ENCODE data around the gene KCNIP4. TPM values are rescaled to one million over a fixed set of nuclear protein-coding genes. Genes with fewer than 3 reads are reported as not detected.

The KCNIP4 gene
- polyA plus RNA-seq, 1 donor (not counting 4 experiments of a cell fraction or from before 2014, with no cell fraction given): 0.07 TPM

DNA sequence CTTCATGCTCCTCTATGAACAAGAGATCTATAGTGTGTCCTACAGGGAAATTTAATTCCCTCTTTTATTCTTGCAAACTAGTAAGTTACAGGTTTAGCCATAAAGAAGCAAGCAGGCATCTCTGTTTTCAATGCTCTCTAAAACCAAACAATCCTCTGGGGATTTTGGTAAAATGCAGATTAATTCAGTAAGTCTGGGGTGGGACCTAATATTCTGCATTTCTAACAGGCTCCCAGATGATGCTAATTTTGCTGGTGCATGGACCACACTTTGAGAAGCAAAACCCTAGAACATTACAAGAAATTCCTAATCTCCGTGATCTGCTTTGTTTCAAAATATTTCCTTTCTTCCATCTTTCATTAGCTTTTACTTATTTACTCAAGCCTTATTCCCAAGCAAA lies 903.5 kb downstream of the KCNIP4 start:
- TF ChIP-seq CTCF (optimal IDR thresholded peaks at IDR 0.05 in 1 of 3, IDR thresholded peaks at IDR 0.05 in 1 of 3, conservative IDR thresholded peaks at IDR 0.05 in 1 of 3; ENCODE audit: extremely low read depth in 1 of 3, insufficient read depth in 2 of 3, low read length in 3 of 3) (no peak), EZH2 (IDR thresholded peaks at IDR 0.05; ENCODE audit: low read length) (no peak)
- Histone ChIP-seq H3K27me3 (ENCODE audit: control insufficient read depth, extremely low read depth, insufficient read depth, low read length) (no peaks in the 10 kb centered on the region), H3K36me3 (ENCODE audit: control insufficient read depth in 2 of 2, extremely low read depth in 1 of 2, insufficient read depth in 2 of 2, low read length in 2 of 2) (no peaks in the 10 kb centered on the region), H4K20me1 (ENCODE audit: control insufficient read depth, extremely low read depth, insufficient read depth, low read length) (no peaks in the 10 kb centered on the region), H3K9me1 (ENCODE audit: control insufficient read depth, extremely low read depth, insufficient read depth, low read length) (no peaks in the 10 kb centered on the region), H3K9me3 (ENCODE audit: control insufficient read depth, low read depth, low read length) (no peaks in the 10 kb centered on the region), H3K4me1 (ENCODE audit: control insufficient read depth, extremely low read depth, insufficient read depth, low read length) (no peaks in the 10 kb centered on the region), H3K4me2 (ENCODE audit: control insufficient read depth, extremely low read depth, insufficient read depth, low read depth, low read length) (no peak overlapping the region), H2AFZ (ENCODE audit: control insufficient read depth, low read length) (no peak overlapping the region), H3K9ac (ENCODE audit: control insufficient read depth, extremely low read depth, insufficient read depth, low read length) (no peak overlapping the region), H3K27ac (ENCODE audit: control insufficient read depth, insufficient read depth, low read length) (no peak overlapping the region), H3K4me3 (ENCODE audit: control insufficient read depth in 2 of 3, extremely low read depth in 1 of 3, insufficient read depth in 2 of 3, low read depth in 1 of 3, low read length in 3 of 3) (no peak overlapping the region), H3K79me2 (ENCODE audit: control insufficient read depth, insufficient read depth, low read length) (no peaks in the 10 kb centered on the region)
- DNase-seq (ENCODE audit: low read depth, low spot score) (no peak), FAIRE-seq (no peak)
- dilution Hi-C loops (cut with MboI; ENCODE audit: extremely low pct_ligation_motif_present, low sequenced_read_pairs): no loop called here

DNA sequence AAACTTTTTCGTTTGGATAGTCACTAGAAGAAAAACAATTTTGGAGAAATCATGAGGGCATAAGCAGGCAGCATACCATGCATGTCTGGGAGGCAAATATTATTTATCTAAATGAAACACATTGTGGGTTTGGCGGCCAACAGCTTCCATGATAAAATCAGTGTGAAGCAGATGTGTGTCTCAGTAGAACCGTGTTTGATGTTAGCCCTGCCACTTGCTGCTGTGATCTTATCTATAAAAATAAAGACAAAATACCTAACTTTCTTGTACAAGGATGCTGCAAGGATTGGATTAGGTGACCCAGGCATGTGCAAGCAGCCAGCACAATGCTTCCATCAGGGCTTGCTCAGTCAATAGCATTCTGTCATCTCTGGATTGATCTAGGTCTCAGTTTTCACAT lies 906.9 kb downstream of the KCNIP4 start:
- Histone ChIP-seq H3K9me1 (ENCODE audit: control insufficient read depth, extremely low read depth, insufficient read depth, low read length) (no peaks in the 10 kb centered on the region), H2AFZ (ENCODE audit: control insufficient read depth, low read length) (no peak overlapping the region), H3K4me2 (ENCODE audit: control insufficient read depth, extremely low read depth, insufficient read depth, low read depth, low read length) (no peak overlapping the region), H3K9ac (ENCODE audit: control insufficient read depth, extremely low read depth, insufficient read depth, low read length) (no peak overlapping the region), H3K36me3 (ENCODE audit: control insufficient read depth in 2 of 2, extremely low read depth in 1 of 2, insufficient read depth in 2 of 2, low read length in 2 of 2) (no peaks in the 10 kb centered on the region), H3K9me3 (ENCODE audit: control insufficient read depth, low read depth, low read length) (no peaks in the 10 kb centered on the region), H3K79me2 (ENCODE audit: control insufficient read depth, insufficient read depth, low read length) (no peaks in the 10 kb centered on the region), H3K27ac (ENCODE audit: control insufficient read depth, insufficient read depth, low read length) (no peak overlapping the region), H3K27me3 (ENCODE audit: control insufficient read depth, extremely low read depth, insufficient read depth, low read length) (no peaks in the 10 kb centered on the region), H3K4me1 (ENCODE audit: control insufficient read depth, extremely low read depth, insufficient read depth, low read length) (no peaks in the 10 kb centered on the region), H3K4me3 (ENCODE audit: control insufficient read depth in 2 of 3, extremely low read depth in 1 of 3, insufficient read depth in 2 of 3, low read depth in 1 of 3, low read length in 3 of 3) (no peak overlapping the region), H4K20me1 (ENCODE audit: control insufficient read depth, extremely low read depth, insufficient read depth, low read length) (no peaks in the 10 kb centered on the region)
- dilution Hi-C loops (cut with MboI; ENCODE audit: extremely low pct_ligation_motif_present, low sequenced_read_pairs): no loop called here
- no peak for DNase-seq (ENCODE audit: low read depth, low spot score)
- FAIRE-seq: no peak
- no peak for TF ChIP-seq CTCF (optimal IDR thresholded peaks at IDR 0.05 in 1 of 3, IDR thresholded peaks at IDR 0.05 in 1 of 3, conservative IDR thresholded peaks at IDR 0.05 in 1 of 3; ENCODE audit: extremely low read depth in 1 of 3, insufficient read depth in 2 of 3, low read length in 3 of 3)
- TF ChIP-seq EZH2 (IDR thresholded peaks at IDR 0.05; ENCODE audit: low read length): no peak

Data from keratinocyte (primary cell).